HCT116 (cell line): Measurements from ENCODE around the gene SWT1. TPM values are rescaled to one million over a fixed set of nuclear protein-coding genes. Genes with fewer than 3 reads are reported as not detected.
A peak's percentile ranks its signal among the peaks of the same experiment; 100 is the strongest.

Experiments used
- ATAC-seq: fragments of 200-7000 bp; cut with Tn5 transposase; 2 replicates; pipeline ENCODE4 v1.9.1; 2020; ENCODE audit warnings: mild to moderate bottlenecking, moderate library complexity
- BruUV-seq: library from RNA; stranded (reverse); fragments of 400-500 nt; replicated peaks from 2 replicates; lab custom pipeline; 2021; lab: Mats Ljungman, UMichigan
- CTCF ChIA-PET: fragments of 300-600 bp; sonication (Branson Sonifier 250); formaldehyde crosslinking; loops from one replicate; lab custom pipeline; 2021; ENCODE audit warnings: antibody characterized with exemption; lab: Charles Lee
- POLR2A ChIA-PET: fragments of 300-600, 350-600 bp; sonication (Branson Sonifier 250); formaldehyde crosslinking; loops from one replicate; lab custom pipeline; 2021; ENCODE audit warnings: antibody characterized with exemption; lab: Charles Lee
- RAD21 ChIA-PET, 2 experiments: fragments of 300-600 bp; sonication (Branson Sonifier 250); formaldehyde crosslinking; loops; one replicate each; lab custom pipeline; 2023; ENCODE audit warnings: low total read pairs in 2 of 2; ENCODE audit not compliant: uncharacterized antibody in 2 of 2, unreplicated experiment in 2 of 2, low non-redundant PET in 1 of 2; lab: Charles Lee
- DNase-seq: peaks from one replicate; pipeline ENCODE4 v3.0.0-alpha.2; 2010; ENCODE audit warnings: low read depth, low spot score
- H2AFZ ChIP-seq: fragments of 200-600 bp; shearing (Covaris generic), sonication (generic); 2 replicates; pipeline ENCODE4 v1.6.1; 2017; ENCODE audit warnings: low read depth, mixed run types, mixed read lengths, antibody characterized with exemption, low read length; ENCODE audit not compliant: poor library complexity, severe bottlenecking
- H3K27ac ChIP-seq: 2 replicates; pipeline ENCODE4 v1.5.1; 2012; ENCODE audit warnings: low read depth, low read length
- H3K27me3 ChIP-seq: fragments of 200-600 bp; sonication (generic); 2 replicates; pipeline ENCODE4 v1.6.1; 2016; ENCODE audit warnings: mixed run types, low read length, mixed read lengths; ENCODE audit not compliant: insufficient read depth
- H3K36me3 ChIP-seq, 2 experiments: fragments of 200-500 bp in 1 of 2; fragments of 200-600 bp in 1 of 2; sonication (Bioruptor generic) in 1 of 2; sonication (generic) in 1 of 2; 2 replicates each; pipeline versions ENCODE4 v1.5.1 to v1.6.1; 2014 to 2016; ENCODE audit warnings: low read length in 2 of 2, inconsistent platforms in 1 of 2, mixed read lengths in 1 of 2, mixed run types in 1 of 2; ENCODE audit not compliant: insufficient read depth in 2 of 2, control insufficient read depth in 1 of 2
- H3K4me1 ChIP-seq, 2 experiments: fragments of 200-600 bp in 1 of 2; sonication (generic) in 1 of 2; 2 replicates each; pipeline versions ENCODE4 v1.5.1 to v1.6.1; 2012 to 2017; ENCODE audit warnings: low read length in 2 of 2, inconsistent platforms in 1 of 2, mild to moderate bottlenecking in 1 of 2, mixed read lengths in 1 of 2, mixed run types in 1 of 2, moderate library complexity in 1 of 2; ENCODE audit not compliant: insufficient read depth in 2 of 2, control insufficient read depth in 1 of 2
- H3K4me2 ChIP-seq: fragments of 200-600 bp; sonication (generic); 2 replicates; pipeline ENCODE4 v1.6.1; 2017; ENCODE audit warnings: mixed run types, low read length, mixed read lengths
- H3K4me3 ChIP-seq, 2 experiments: fragments of 200-600 bp in 1 of 2; sonication (generic) in 1 of 2; replicated peaks in 1 of 2; 2 replicates each; pipeline ENCODE4 v1.5.1; 2011 to 2016; ENCODE audit warnings: low read length in 2 of 2, control low read depth in 1 of 2, low read depth in 1 of 2, mild to moderate bottlenecking in 1 of 2, mixed read lengths in 1 of 2, mixed run types in 1 of 2
- H3K79me2 ChIP-seq: fragments of 200-600 bp; sonication (generic); 2 replicates; pipeline ENCODE4 v1.6.1; 2017; ENCODE audit warnings: mild to moderate bottlenecking, mixed run types, low read length, moderate library complexity, mixed read lengths; ENCODE audit not compliant: insufficient read depth
- H3K9ac ChIP-seq: fragments of 200-600 bp; sonication (generic); 2 replicates; pipeline ENCODE4 v1.6.1; 2016; ENCODE audit warnings: low read length, mixed read lengths
- H3K9me2 ChIP-seq: fragments of 200-600 bp; sonication (generic), shearing (Covaris generic); 2 replicates; pipeline ENCODE4 v1.6.1; 2017; ENCODE audit warnings: mixed run types, mild to moderate bottlenecking, moderate library complexity; ENCODE audit not compliant: insufficient read depth
- H3K9me3 ChIP-seq, 2 experiments: fragments of 200-500 bp in 1 of 2; fragments of 200-600 bp in 1 of 2; sonication (Bioruptor generic) in 1 of 2; sonication (generic) in 1 of 2; 2 replicates each; pipeline ENCODE4 v1.6.1; 2014 to 2017; ENCODE audit warnings: low read length in 2 of 2, mixed read lengths in 2 of 2, inconsistent platforms in 1 of 2, low read depth in 1 of 2, mild to moderate bottlenecking in 1 of 2, mixed run types in 1 of 2, moderate library complexity in 1 of 2; ENCODE audit not compliant: control insufficient read depth in 1 of 2, insufficient read depth in 1 of 2
- H4K20me1 ChIP-seq: fragments of 200-600 bp; sonication (generic), shearing (Covaris generic); 2 replicates; pipeline ENCODE4 v1.6.1; 2017; ENCODE audit warnings: mixed run types, mild to moderate bottlenecking, moderate library complexity; ENCODE audit not compliant: insufficient read depth
- CBX3 ChIP-seq: IDR thresholded peaks from 2 replicates; pipeline ENCODE4 v1.6.1; 2012; ENCODE audit warnings: low read depth
- CEBPB ChIP-seq: IDR thresholded peaks from 2 replicates; pipeline ENCODE4 v1.6.1; 2012; ENCODE audit warnings: low read depth
- ELF1 ChIP-seq: IDR thresholded peaks from 2 replicates; pipeline ENCODE4 v1.6.1; 2012; ENCODE audit warnings: low read depth, borderline replicate concordance
- EZH2 ChIP-seq: fragments of 200-600 bp; sonication (generic); IDR thresholded peaks from 2 replicates; pipeline ENCODE4 v1.6.1; 2017; ENCODE audit warnings: antibody characterized with exemption, mixed run types
- EZH2phosphoT487 ChIP-seq: fragments of 200-600 bp; IDR thresholded peaks from 2 replicates; pipeline ENCODE4 v1.6.1; 2018; ENCODE audit warnings: antibody characterized with exemption, borderline replicate concordance
- FOSL1 ChIP-seq: IDR thresholded peaks from 2 replicates; pipeline ENCODE4 v1.6.1; 2012; ENCODE audit warnings: low read depth
- JUND ChIP-seq: IDR thresholded peaks from 2 replicates; pipeline ENCODE4 v1.6.1; 2012
- POLR2A ChIP-seq: IDR thresholded peaks from 2 replicates; pipeline ENCODE4 v1.7.0; 2011; ENCODE audit warnings: borderline replicate concordance; ENCODE audit not compliant: insufficient read depth, insufficient read length; ENCODE audit errors: extremely low read depth
- RAD21 ChIP-seq: IDR thresholded peaks from 2 replicates; pipeline ENCODE4 v1.6.1; 2012; ENCODE audit warnings: low read depth, mild to moderate bottlenecking
- SIN3A ChIP-seq: IDR thresholded peaks from 2 replicates; pipeline ENCODE4 v1.6.1; 2012; ENCODE audit warnings: low read depth
- SP1 ChIP-seq: IDR thresholded peaks from 2 replicates; pipeline ENCODE4 v1.6.1; 2012; ENCODE audit warnings: low read depth
- SRF ChIP-seq: IDR thresholded peaks from 2 replicates; pipeline ENCODE4 v1.6.1; 2012; ENCODE audit warnings: low read depth
- YY1 ChIP-seq: IDR thresholded peaks from 2 replicates; pipeline ENCODE4 v1.6.1; 2011; ENCODE audit warnings: low read length, low read depth, moderate library complexity, mild to moderate bottlenecking; ENCODE audit not compliant: insufficient replicate concordance; ENCODE audit errors: extremely low read depth
- ZFX ChIP-seq: fragments of 450-650 bp; IDR thresholded peaks from 2 replicates; pipeline ENCODE4 v1.6.1; 2017
- intact Hi-C: fragments of 100-400 bp; cut with micrococcal nuclease; formaldehyde crosslinking; loops from 2 replicates; pipeline ENCODE4 v1.10.0; 2022
- total RNA-seq: library from RNA; stranded (reverse); gene quantifications from one replicate; pipeline ENCODE4 v1.2.1, GENCODE V29; 2021; ENCODE audit not compliant: unreplicated experiment
- TF ChIP-seq, protein P1 (sequence below), 3 experiments: fragments of 200-600 bp in 1 of 3; sonication (generic) in 1 of 3; IDR thresholded peaks in 2 of 3; conservative IDR thresholded peaks in 1 of 3; 2 replicates each; pipeline ENCODE4 v1.5.1; 2012 to 2017; ENCODE audit warnings: low read depth in 2 of 3, low read length in 2 of 3, antibody characterized with exemption in 1 of 3, borderline replicate concordance in 1 of 3, control low read depth in 1 of 3, mild to moderate bottlenecking in 1 of 3, mixed read lengths in 1 of 3, mixed run types in 1 of 3, moderate library complexity in 1 of 3; ENCODE audit not compliant: insufficient read depth in 1 of 3
- TF ChIP-seq, protein P2 (sequence below): IDR thresholded peaks from 2 replicates; pipeline ENCODE4 v1.6.1; 2012
- TF ChIP-seq, protein P3 (sequence below): IDR thresholded peaks from 2 replicates; pipeline ENCODE4 v1.6.1; 2012; ENCODE audit warnings: low read depth
- TF ChIP-seq, protein P4 (sequence below): IDR thresholded peaks from 2 replicates; pipeline ENCODE4 v1.6.1; 2011; ENCODE audit warnings: mild to moderate bottlenecking, low read length, moderate library complexity; ENCODE audit not compliant: insufficient replicate concordance; ENCODE audit errors: extremely low read depth

Gene SWT1
- total RNA-seq, 1 experiment from 2014 or later: 3.3 TPM

DNA sequence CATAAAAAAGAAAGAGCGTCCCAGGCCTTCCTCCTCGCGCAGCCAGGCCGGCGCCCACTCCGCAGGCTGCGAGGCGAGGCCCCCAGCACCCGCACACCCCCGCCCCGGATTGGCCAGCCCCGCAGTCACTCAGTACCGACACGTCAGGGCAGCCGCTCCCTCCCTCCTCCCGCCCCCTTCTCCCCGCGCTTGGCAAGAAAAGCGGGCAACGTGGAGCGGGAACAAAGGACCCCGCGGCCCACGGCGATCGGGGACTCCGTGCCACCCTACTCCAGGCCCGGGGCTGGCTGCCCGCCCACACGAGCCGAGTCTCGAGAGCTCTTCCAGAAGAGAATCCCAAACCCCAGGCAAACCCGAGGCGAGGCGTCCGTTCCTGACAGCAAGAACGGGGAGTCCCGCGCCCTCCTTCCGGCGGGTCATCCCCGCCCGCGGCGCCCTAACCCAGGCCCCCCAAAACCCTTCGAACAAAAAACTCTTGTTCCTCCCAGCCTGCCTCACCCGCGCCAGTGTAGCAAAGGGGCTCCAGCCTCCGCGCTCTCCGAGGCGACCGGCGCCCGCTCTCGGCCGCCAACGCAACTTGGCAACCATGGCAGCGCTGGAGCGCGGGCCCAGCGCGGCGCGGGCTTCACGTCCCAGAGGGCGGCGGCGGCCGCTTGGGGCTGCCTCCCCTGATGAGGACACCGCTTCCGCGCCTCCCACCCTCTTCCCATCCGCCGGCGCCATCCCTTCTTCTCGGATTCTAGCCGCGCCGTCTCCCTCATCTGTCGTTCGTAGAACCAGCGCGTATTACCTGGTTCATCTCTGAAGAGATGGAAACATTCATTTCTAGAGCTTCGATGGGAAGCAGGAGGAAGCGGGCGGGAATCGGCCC lies 159.4 kb downstream of the SWT1 start:
- H3K9me2 ChIP-seq: no peaks in the 10 kb centered on the region
- H3K36me3 ChIP-seq: no peaks in the 10 kb centered on the region
- H3K4me3 ChIP-seq: peak overlapping the region; percentile 81 to 88
- ATAC-seq (peak; percentile 74), DNase-seq (peak; percentile 63)
- intact Hi-C loops: loop anchor here (5.0 to 10.0 kb wide), 2 partner anchors 162 to 366 kb away; partner anchors contain the start of genes SWT1 and TRMT1L
- H3K9ac ChIP-seq: peak overlapping the region; percentile 96
- H2AFZ ChIP-seq: no peak overlapping the region
- H4K20me1 ChIP-seq: peaks cover 38% of the 10 kb centered on the region; the same call in 1 of the 2 replicates
- peak overlapping the region; percentile 92 for H3K27ac ChIP-seq
- BruUV-seq: no TSS peak
- ChIA-PET POLR2A (interaction anchor here (0.7 to 2.1 kb wide), 12 partner anchors 9 to 364 kb away, joined by 3 to 9 read pairs (median 3); no protein-coding TSS in a partner anchor), CTCF (interaction anchor here (0.5 to 2.9 kb wide), 4 partner anchors 243 to 364 kb away, joined by 3 to 10 read pairs (median 8); no protein-coding TSS in a partner anchor), RAD21 (interaction anchor here (0.7 to 1.2 kb wide), 3 partner anchors 243 to 354 kb away, joined by 3 to 4 read pairs (median 3); no protein-coding TSS in a partner anchor)
- H3K9me3 ChIP-seq: no peaks in the 10 kb centered on the region
- H3K4me1 ChIP-seq: peaks cover 8 to 27% of the 10 kb centered on the region in 2 experiments; a peak in 3 of 4 replicates
- H3K79me2 ChIP-seq: peaks cover 56% of the 10 kb centered on the region
- H3K27me3 ChIP-seq: no peaks in the 10 kb centered on the region
- H3K4me2 ChIP-seq: peak overlapping the region; percentile 83
- TF ChIP-seq, protein P1, sequence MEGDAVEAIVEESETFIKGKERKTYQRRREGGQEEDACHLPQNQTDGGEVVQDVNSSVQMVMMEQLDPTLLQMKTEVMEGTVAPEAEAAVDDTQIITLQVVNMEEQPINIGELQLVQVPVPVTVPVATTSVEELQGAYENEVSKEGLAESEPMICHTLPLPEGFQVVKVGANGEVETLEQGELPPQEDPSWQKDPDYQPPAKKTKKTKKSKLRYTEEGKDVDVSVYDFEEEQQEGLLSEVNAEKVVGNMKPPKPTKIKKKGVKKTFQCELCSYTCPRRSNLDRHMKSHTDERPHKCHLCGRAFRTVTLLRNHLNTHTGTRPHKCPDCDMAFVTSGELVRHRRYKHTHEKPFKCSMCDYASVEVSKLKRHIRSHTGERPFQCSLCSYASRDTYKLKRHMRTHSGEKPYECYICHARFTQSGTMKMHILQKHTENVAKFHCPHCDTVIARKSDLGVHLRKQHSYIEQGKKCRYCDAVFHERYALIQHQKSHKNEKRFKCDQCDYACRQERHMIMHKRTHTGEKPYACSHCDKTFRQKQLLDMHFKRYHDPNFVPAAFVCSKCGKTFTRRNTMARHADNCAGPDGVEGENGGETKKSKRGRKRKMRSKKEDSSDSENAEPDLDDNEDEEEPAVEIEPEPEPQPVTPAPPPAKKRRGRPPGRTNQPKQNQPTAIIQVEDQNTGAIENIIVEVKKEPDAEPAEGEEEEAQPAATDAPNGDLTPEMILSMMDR (IDR thresholded peaks at IDR 0.05 in 2 of 3, conservative IDR thresholded peaks at IDR 0.05 in 1 of 3; ENCODE audit: borderline replicate concordance in 1 of 3, insufficient read depth in 1 of 3, low read depth in 2 of 3, low read length in 2 of 3): no peak
- TF ChIP-seq YY1 (no peak), SIN3A (peak; percentile 29; the same call in 1 of the 2 replicates), ELF1 (no peak), RAD21 (no peak), CEBPB (no peak), JUND (no peak), CBX3 (no peak), SRF (no peak), EZH2phosphoT487 (no peak), EZH2 (no peak), FOSL1 (no peak), ZFX (peak; percentile 49; the same call in 1 of the 2 replicates), SP1 (peak; percentile 72), POLR2A (peak; percentile 28)
- TF ChIP-seq, protein P2, sequence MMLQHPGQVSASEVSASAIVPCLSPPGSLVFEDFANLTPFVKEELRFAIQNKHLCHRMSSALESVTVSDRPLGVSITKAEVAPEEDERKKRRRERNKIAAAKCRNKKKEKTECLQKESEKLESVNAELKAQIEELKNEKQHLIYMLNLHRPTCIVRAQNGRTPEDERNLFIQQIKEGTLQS: no peak
- TF ChIP-seq, protein P3, sequence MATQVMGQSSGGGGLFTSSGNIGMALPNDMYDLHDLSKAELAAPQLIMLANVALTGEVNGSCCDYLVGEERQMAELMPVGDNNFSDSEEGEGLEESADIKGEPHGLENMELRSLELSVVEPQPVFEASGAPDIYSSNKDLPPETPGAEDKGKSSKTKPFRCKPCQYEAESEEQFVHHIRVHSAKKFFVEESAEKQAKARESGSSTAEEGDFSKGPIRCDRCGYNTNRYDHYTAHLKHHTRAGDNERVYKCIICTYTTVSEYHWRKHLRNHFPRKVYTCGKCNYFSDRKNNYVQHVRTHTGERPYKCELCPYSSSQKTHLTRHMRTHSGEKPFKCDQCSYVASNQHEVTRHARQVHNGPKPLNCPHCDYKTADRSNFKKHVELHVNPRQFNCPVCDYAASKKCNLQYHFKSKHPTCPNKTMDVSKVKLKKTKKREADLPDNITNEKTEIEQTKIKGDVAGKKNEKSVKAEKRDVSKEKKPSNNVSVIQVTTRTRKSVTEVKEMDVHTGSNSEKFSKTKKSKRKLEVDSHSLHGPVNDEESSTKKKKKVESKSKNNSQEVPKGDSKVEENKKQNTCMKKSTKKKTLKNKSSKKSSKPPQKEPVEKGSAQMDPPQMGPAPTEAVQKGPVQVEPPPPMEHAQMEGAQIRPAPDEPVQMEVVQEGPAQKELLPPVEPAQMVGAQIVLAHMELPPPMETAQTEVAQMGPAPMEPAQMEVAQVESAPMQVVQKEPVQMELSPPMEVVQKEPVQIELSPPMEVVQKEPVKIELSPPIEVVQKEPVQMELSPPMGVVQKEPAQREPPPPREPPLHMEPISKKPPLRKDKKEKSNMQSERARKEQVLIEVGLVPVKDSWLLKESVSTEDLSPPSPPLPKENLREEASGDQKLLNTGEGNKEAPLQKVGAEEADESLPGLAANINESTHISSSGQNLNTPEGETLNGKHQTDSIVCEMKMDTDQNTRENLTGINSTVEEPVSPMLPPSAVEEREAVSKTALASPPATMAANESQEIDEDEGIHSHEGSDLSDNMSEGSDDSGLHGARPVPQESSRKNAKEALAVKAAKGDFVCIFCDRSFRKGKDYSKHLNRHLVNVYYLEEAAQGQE: no peak
- TF ChIP-seq, protein P4, sequence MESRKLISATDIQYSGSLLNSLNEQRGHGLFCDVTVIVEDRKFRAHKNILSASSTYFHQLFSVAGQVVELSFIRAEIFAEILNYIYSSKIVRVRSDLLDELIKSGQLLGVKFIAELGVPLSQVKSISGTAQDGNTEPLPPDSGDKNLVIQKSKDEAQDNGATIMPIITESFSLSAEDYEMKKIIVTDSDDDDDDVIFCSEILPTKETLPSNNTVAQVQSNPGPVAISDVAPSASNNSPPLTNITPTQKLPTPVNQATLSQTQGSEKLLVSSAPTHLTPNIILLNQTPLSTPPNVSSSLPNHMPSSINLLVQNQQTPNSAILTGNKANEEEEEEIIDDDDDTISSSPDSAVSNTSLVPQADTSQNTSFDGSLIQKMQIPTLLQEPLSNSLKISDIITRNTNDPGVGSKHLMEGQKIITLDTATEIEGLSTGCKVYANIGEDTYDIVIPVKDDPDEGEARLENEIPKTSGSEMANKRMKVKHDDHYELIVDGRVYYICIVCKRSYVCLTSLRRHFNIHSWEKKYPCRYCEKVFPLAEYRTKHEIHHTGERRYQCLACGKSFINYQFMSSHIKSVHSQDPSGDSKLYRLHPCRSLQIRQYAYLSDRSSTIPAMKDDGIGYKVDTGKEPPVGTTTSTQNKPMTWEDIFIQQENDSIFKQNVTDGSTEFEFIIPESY: no peak
